NCI-H2227 treated with DMSO at 0.1 percent for 48 hours (cell line): ENCODE data around the gene SPATA3.

Experiments
- DNase-seq: peaks from one replicate; lab custom pipeline; 2025; lab: John Stamatoyannopoulos, UW

The SPATA3 gene

DNA sequence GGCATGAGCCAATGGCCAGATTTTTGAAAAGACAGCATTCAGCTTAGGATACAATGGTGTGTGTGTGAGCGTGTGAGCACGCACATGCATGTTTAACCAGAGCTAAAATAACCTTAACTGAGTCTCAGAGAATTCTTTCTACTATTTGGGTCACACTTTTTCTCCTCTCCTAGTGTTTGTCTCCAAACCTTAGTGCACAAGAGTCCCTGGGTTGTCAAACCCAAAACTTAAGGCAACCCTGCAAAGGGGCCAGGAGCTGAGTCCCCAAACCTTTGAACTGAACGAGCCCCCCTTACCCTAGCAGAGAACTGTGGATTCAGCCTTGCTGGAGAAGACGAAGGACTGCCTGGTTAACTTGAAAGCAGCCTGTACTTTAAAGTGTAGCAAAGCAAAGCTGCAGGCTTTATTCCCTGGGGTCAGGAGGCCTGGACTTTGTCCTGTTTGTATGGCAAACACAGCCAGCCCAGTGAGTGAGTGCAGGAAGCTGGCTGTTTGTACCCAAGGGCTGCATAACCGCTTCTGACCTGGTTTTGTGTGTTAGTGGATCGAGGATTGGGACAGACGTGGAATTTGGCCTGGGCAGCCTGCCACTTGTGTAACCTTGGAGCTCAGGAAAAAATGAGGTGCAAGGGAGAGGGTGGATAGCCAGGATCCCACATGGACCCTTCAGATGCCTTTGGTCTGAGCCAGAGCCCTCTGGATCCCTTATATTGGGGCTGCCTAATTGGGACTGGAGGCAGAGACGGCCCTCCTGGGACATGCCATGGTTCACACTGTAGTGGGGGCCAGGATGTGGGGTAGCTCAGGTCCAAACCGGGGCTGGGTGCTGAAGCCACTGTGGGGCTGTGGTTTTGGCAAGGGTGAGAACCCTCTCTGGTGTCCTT, 54.3 kb downstream of the SPATA3 start:
- DNase-seq: no peak

DNA sequence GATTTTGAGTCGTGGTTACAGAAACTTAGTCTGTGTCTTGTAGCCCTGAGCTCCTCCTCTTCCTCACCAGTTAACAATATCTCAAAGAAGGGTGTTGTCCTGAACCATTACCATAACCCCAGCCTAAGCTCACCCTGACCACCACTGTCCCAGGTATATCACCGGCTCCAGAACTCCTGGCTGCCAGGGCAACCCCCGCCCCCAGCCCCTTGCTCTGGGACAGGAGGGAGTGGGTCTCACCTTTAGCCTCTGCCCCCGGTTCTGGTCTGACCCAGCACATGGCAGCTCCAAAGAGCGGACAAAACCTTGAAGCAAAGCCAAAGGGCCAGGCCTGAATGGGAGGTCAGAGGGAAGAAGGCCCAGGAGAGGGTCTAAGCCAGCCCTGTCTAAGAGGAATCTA, 55.2 kb downstream of the SPATA3 start:
- no peak for DNase-seq

DNA sequence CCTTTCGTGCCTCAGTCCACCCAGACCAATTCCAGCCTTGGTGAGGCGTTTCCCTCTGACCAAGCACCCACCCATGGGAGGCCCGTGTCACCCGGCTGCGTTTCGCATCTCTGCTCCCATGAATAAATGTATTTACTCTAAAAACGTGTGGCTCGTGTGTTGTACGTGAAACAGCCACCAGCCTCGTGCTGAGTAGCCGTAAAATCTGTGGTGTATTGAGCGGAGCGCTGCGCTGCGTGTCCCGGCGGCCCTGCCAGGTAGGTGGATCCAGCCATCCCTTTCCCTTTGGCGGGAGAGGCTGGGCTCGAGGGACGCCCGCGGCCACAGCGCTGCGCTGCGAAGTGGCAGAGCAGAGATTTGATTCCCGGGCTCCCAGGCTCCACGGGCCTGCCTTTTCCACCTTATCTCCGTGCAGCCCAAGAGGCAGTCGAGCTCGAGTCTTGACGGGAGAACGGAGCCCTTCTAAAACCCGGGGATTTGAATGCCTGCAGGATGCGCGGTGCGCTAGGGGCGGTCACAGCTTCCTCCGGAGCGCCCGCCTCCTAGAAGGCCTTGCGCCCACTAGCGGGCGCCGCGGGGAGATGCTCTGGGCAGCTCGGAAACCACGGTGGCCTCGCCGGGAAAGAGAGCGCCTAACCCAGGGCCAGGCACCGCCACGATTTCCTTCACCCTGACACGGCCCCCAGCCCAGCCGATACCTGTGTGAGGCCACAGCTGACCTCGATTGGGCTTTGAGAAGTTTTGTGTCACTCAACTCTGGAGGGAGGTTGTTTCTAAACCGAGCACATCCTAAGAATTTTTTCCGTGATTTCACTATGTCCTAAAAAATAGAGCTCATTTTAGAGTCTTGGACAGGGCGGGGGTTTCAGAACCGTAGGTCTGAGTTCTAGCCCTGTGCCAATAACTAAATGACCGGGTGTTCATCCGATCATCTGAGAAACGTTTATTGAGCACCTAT, 56.9 kb downstream of the SPATA3 start:
- peak; percentile 85 for DNase-seq

DNA sequence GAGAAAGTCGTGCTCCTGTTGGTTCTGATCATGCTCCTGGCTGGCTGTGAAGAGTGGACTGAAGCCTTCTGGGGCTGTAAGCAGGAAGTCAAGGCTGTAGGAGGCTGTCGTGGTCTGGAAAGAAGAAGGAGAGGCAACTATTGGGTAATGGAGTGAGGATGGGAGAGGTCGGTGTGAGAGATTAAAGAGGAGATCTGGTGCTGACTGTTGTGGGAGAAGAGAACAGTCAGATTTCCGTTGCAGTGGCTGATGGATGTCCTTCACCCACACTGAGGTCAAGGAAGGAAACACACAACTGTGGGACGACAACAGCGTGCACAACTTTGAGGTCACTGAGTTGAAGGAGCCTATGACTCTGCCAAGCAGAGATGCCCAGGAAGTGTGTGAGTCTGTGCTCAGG, 57.9 kb downstream of the SPATA3 start:
- no peak for DNase-seq

DNA sequence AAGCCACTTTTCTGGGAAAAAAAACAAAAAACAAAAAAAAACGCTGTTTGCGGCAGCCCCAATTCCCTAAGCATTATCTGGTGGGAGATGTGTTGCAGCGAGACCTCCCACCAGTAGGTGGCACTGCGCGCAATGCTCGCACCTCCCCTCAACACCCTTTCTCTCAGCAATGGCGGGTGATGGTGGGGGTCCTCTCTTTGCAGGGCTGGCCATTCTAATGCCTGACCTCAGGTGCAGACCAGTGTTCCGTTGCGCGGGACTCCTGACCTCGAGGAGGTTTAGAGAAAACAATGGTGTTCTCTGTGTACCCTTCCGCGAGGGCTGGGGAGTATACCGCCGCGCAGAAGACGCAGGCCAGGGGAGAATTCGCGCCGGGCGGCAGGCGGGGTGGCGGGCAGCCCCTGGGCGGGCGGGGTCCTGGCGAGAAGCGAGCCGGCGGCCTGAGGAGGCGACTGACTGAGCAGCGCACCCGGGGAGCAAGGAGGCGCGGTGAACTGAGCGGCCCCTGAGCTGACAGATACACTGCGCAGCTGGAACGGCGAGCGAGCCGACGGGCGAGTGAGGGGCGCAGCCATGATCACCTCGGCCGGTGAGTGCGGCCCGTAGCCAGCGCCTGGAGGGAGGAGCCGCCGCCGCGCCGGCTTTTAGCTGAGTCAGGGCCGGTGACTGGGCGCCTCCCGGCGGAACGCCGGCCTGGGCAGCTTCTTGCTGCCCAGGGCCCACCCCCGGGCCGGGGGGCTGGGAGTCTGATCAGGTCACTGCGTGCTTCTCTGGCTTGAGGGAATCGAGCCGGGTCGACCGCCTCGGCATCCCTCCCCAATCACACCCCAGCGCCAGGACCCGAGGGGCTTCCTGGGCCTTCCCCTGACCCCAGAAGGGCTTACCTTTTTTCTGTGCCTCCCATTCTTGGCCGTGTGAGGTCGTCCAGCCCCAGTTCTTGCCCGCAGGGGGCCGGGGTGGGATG, 60.8 kb downstream of the SPATA3 start, which contains the start of gene PSMD1:
Gene PSMD1, plus strand, starts transcription at position 415 of the 964 bp plus-strand sequence. Its CDS starts 159 bp downstream, at position 574.
- peak; percentile 92 for DNase-seq

DNA sequence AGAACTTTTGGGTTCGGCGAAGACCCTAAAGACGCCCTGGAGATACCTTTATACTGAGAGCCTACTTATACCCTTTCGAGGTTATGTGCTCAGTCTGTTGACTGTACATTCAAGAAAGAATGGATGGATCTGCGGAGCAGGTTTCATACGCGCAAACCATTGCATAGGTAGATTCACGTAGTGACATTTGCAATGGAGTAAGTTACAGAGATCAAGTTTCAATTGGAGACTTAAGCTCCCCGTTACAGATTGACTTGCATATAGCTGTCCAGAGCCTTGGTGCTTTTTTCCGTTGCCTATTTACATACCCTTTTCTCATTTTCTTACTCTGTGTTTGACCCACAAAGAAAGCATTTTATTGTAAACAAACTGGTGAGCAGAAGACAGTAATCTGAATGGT, 61.7 kb downstream of the SPATA3 start:
- no peak for DNase-seq
